Epithelial cell of alveolus of lung (primary cell): Measurements from ENCODE around the gene ZNF48. TPM values are rescaled to one million over a fixed set of nuclear protein-coding genes. Genes with fewer than 3 reads are reported as not detected.

Experiments
- total RNA-seq: library from RNA; depleted of rRNA; stranded (reverse); fragments of >200 nt; gene quantifications from 2 replicates; pipeline ENCODE4 v1.2.1, GENCODE V29; 2015

Gene ZNF48
- 9.6 and 10.1 TPM in 2 replicates for total RNA-seq

DNA sequence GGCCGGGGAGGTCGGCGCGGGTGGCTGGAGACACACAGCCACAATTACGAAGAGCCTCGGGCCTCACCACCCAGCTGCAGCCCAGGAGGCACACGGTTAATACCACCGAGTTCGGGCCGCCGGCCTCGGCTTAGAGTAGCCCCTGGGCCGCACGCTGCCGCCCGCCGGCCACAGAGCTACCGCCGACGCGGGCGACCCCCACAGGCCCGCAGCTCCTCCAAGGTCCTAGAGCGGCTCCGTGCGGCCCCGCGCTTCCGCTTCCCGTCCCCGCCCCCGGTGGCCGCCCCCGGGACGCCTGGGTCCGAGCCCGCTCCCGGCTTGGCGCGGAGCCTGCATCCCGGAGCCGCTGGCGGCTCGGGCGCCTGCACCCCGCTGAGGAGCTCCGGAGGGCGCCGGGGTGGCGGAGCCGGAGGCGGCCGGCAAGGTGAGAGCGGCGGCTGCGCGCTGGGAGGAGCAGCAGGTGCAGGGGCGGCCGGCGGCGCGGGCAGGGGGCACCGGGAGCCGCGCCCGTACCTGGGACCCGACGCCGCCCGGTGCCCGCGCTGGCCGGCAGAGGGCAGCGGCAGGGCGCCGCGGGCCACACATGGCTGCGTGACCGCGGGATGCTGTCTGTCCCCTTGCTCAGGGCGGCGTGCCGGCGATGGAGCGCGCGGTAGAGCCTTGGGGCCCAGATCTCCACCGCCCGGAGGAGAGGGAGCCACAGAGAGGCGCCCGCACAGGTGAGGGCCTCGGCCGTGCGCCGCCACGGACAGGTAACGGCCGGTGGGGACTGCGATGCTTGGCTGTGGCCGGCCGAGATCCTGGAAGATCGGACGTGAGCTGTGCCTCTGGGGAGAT, at the start of gene ZNF48:
ZNF48 (plus strand) TSS at position 266 of the 837 bp plus-strand sequence; CDS start at position 641, 375 bp downstream.

GRCh38 chr16:30355144-30355953, 39.9 kb upstream of the ZNF48 start, which contains the start of gene CD2BP2:
Gene CD2BP2 (minus strand): TSS chr16:30355308. CDS start chr16:30354681, 627 bp downstream.

GRCh38 chr16:30370456-30371247, 24.6 kb upstream of the ZNF48 start, which contains the start of gene TBC1D10B:
Gene TBC1D10B (minus strand): TSS chr16:30370494. CDS start chr16:30370183, 311 bp downstream.

DNA sequence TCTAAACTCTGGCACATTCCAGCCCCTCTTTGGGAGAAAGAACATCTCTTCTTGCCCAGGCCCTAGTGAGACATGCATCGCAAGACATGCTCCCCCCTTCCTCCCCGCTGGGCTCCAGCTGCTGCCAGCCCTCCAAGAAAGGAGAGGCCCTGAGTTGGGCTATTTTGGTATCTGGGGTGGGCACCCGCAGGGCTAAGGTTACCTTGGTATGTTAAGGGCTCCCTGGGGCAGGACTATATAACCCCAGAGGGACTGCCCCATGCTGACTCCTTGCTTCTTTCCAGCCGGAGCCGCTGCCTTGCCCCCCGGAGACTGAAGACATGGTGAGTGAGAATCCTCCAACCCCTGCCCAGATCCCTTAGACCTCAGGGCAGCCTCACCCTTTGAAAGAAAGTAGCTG, 20.7 kb upstream of the ZNF48 start, which contains the start of gene MYL11:
MYL11 (plus strand) TSS at position 265 of the 400 bp plus-strand sequence; CDS start at position 321, 56 bp downstream.

GRCh38 chr16:30382111-30382881, 12.9 kb upstream of the ZNF48 start, which contains the start of gene SEPTIN1:
Gene SEPTIN1 (minus strand): TSS chr16:30382561. CDS start chr16:30382542, 19 bp downstream.

GRCh38 chr16:30407102-30407803, 12.0 kb downstream of the ZNF48 start, which contains the start of gene ZNF771:
Gene ZNF771 (plus strand): TSS chr16:30407606. CDS start chr16:30408054, 448 bp downstream.

DNA sequence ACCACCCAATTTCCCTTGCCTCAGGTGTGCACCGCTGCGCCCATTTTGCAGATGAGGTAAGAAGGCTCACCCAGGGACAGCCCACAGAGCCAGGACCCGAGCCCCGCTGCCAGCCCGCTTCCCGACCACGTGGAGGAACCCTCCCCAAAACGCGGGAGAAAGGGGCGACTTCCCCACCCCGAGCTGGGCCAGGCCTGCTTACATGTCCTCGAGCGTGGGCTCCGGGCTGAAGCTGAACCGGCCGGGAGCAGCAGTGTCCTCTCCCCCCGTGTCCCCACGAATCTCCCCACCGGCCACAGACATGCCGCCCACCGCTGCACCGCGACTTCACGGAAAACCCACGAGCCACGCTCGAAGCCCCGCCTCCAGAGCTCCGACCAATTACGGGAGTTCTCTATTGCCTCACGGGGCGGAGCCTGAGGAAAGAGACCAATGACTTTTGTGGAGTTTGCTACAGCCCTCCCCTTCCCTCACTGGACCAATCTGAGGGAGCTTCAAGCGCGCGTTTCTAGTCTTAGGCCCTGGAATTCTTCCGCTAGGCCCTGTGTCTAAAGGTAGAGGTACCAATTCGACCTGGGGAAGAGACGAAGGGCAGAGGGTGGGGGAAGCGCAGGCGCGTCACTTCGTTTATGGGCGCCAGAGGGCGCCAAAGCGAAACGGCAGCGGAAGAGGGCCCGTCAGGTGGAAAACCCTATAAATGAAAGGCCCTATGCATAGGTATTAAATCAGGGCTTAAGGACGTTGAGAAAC, 34.6 kb downstream of the ZNF48 start, which contains the start of gene DCTPP1:
DCTPP1 (minus strand) TSS at position 353 of the 750 bp plus-strand sequence; CDS start at position 303, 50 bp downstream.

DNA sequence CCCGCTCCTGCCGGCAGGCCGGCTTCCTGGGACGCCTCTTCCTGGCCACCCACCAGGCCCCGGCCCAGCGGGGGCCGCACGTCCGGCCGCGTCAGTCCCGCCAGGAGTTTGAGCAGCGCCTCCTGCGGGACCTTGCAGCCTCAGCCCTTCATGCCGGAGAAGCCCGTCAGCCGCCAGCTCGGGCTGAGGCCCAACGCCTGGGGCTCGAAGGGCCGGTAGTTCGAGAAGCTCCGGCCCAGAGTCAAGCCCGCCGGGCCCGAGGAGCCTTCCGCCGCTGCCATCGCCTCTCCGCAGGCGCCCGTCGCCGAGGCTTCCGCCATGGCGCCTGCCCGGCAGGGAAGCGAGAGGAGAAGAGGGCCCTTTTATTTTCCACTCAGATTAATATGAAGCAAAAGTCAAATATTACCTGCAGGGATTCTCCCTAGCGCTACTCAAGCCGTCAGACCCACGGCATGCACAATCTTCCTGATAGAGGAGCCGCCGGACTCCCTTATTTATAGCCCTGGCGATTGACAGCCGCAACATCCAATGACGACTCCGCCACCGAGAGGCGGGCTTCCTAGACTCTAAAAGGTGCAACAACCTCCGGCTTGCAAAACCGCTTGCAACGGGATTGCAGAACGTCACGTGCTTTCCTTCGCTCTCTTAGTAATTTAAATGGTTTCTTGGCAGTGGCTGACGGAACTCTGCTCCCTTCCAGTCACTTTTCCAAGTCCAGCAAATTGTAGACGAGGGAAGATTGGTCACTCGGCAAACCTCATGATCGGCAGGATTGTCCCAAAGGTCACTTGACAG, 50.4 kb downstream of the ZNF48 start, which contains the start of gene SEPHS2:
SEPHS2 (minus strand) TSS at position 467 of the 795 bp plus-strand sequence; CDS start at position 320, 147 bp downstream.

Other genes with a start within 250 kb of the ZNF48 start
- 9.1 and 13.5 TPM in 2 replicates for gene CORO1A, start 211.8 kb upstream of the ZNF48 start, total RNA-seq
- gene BOLA2B, start 201.8 kb upstream of the ZNF48 start, total RNA-seq, result 220 and 267 TPM in 2 replicates
- gene SLX1A, start 201.5 kb upstream of the ZNF48 start, total RNA-seq, result 64.3 and 179 TPM in 2 replicates
- 7.4 and 18.7 TPM in 2 replicates for gene SULT1A3, start 196.2 kb upstream of the ZNF48 start, total RNA-seq
- 0.13 and 0.64 TPM in 2 replicates for gene NPIPB13, start 146.9 kb upstream of the ZNF48 start, total RNA-seq
- gene CD2BP2, start 40.1 kb upstream of the ZNF48 start, total RNA-seq, result 46.3 and 53.2 TPM in 2 replicates
- 40.4 and 40.9 TPM in 2 replicates for gene TBC1D10B, start 24.9 kb upstream of the ZNF48 start, total RNA-seq
- 21.2 TPM in 1 of 2 replicates, not detected in the other for gene MYL11, start 20.6 kb upstream of the ZNF48 start, total RNA-seq
- 0.32 TPM in 1 of 2 replicates, not detected in the other for gene SEPTIN1, start 12.9 kb upstream of the ZNF48 start, total RNA-seq
- gene ZNF771, start 12.2 kb downstream of the ZNF48 start, total RNA-seq, result 14.0 and 26.6 TPM in 2 replicates
- gene DCTPP1, start 34.6 kb downstream of the ZNF48 start, total RNA-seq, result 12.5 and 34.5 TPM in 2 replicates
- gene SEPHS2, start 50.5 kb downstream of the ZNF48 start, total RNA-seq, result 27.3 and 34.8 TPM in 2 replicates
- not detected in 2 replicates for gene ITGAL, start 77.3 kb downstream of the ZNF48 start, total RNA-seq
- gene ZNF768, start 131.1 kb downstream of the ZNF48 start, total RNA-seq, result 31.4 and 34.0 TPM in 2 replicates
- 10.5 and 14.0 TPM in 2 replicates for gene ZNF747, start 139.4 kb downstream of the ZNF48 start, total RNA-seq
- gene ZNF764, start 163.0 kb downstream of the ZNF48 start, total RNA-seq, result 7.1 and 17.6 TPM in 2 replicates
- gene ZNF688, start 176.3 kb downstream of the ZNF48 start, total RNA-seq, result 7.7 and 10.6 TPM in 2 replicates
- 2.2 and 9.3 TPM in 2 replicates for gene ZNF785, start 190.3 kb downstream of the ZNF48 start, total RNA-seq
- gene ZNF689, start 215.0 kb downstream of the ZNF48 start, total RNA-seq, result 6.3 and 9.3 TPM in 2 replicates